NCI-H446 treated with DMSO at 0.1 percent for 48 hours (cell line): Measurements from ENCODE around the gene ZNF74.
"Not testable (repeated sequence)": the region's sequence is repeated elsewhere in the genome, so short reads cannot be mapped to it uniquely, and the experiment has no call there.

ENCODE experiments used
- DNase-seq: peaks from one replicate; lab custom pipeline; 2025; lab: John Stamatoyannopoulos, UW

Gene ZNF74

GRCh38 chr22:20400606-20401375 lies 6.8 kb downstream of the ZNF74 start:
- DNase-seq = no peak

GRCh38 chr22:20401376-20402014 lies 7.5 kb downstream of the ZNF74 start:
- no peak for DNase-seq

GRCh38 chr22:20402960-20403778 lies 9.2 kb downstream of the ZNF74 start:
- DNase-seq = no peak

- DNase-seq = no peak
Measured at GRCh38 chr22:20403779-20404140, 9.8 kb downstream of the ZNF74 start.

- no peak for DNase-seq
Measured at GRCh38 chr22:20404881-20405280, 10.9 kb downstream of the ZNF74 start.

- DNase-seq = no peak
Measured at GRCh38 chr22:20405291-20405930, 11.5 kb downstream of the ZNF74 start.

- DNase-seq = no peak
Measured at GRCh38 chr22:20405931-20406685, 12.2 kb downstream of the ZNF74 start.

GRCh38 chr22:20406686-20407408 lies 12.9 kb downstream of the ZNF74 start:
- DNase-seq = no peak

GRCh38 chr22:20407829-20408228 lies 13.9 kb downstream of the ZNF74 start:
- no peak for DNase-seq

- no peak for DNase-seq
Measured at GRCh38 chr22:20408891-20409290, 14.9 kb downstream of the ZNF74 start.

GRCh38 chr22:20409385-20409784 lies 15.4 kb downstream of the ZNF74 start:
- DNase-seq = not testable (repeated sequence)

- DNase-seq = no peak
Measured at GRCh38 chr22:20412474-20413216, 18.7 kb downstream of the ZNF74 start.

GRCh38 chr22:20413217-20414058 lies 19.5 kb downstream of the ZNF74 start:
- no peak for DNase-seq

- DNase-seq = no peak
Measured at GRCh38 chr22:20414059-20414440, 20.1 kb downstream of the ZNF74 start.

GRCh38 chr22:20414450-20414849 lies 20.5 kb downstream of the ZNF74 start:
- no peak for DNase-seq

GRCh38 chr22:20415241-20415640 lies 21.3 kb downstream of the ZNF74 start:
- DNase-seq = not testable (repeated sequence)

GRCh38 chr22:20415699-20416098 lies 21.7 kb downstream of the ZNF74 start:
- DNase-seq = not testable (repeated sequence)

- peak; percentile 59 for DNase-seq
Measured at GRCh38 chr22:20418211-20418788, 24.3 kb downstream of the ZNF74 start.

- no peak for DNase-seq
Measured at GRCh38 chr22:20419664-20419951, 25.7 kb downstream of the ZNF74 start.
